ENCODE results near the gene SRSF10. TPM values are rescaled to one million over a fixed set of nuclear protein-coding genes. Genes with fewer than 3 reads are reported as not detected.

The SRSF10 gene
- polyA plus RNA-seq, 10 donors: 92.2 to 147 (median 121) TPM

Other genes with a start within 250 kb of the SRSF10 start
- 10 to 100 TPM; 24.3 to 34.9 (median 29.2) TPM for gene ELOA, start 236.9 kb downstream of the SRSF10 start, polyA plus RNA-seq (ENCODE audit: insufficient read length in 10 of 10)
- gene PITHD1, start 201.9 kb downstream of the SRSF10 start, polyA plus RNA-seq (ENCODE audit: insufficient read length in 10 of 10): 10 to 100 TPM; 34.6 to 43.7 (median 37.8) TPM
- 10 to 100 TPM; 26.3 to 43.4 (median 30.5) TPM for gene LYPLA2, start 189.2 kb downstream of the SRSF10 start, polyA plus RNA-seq (ENCODE audit: insufficient read length in 10 of 10)
- 10 to 100 TPM; 16.1 to 23.6 (median 19.9) TPM for gene GALE, start 179.6 kb downstream of the SRSF10 start, polyA plus RNA-seq (ENCODE audit: insufficient read length in 10 of 10)
- 10 to 100 TPM; 19.3 to 24.5 (median 22.9) TPM for gene HMGCL, start 154.9 kb downstream of the SRSF10 start, polyA plus RNA-seq (ENCODE audit: insufficient read length in 10 of 10)
- gene FUCA1, start 112.0 kb downstream of the SRSF10 start, polyA plus RNA-seq (ENCODE audit: insufficient read length in 10 of 10): 10 to 100 TPM; 11.2 to 20.8 (median 14.0) TPM
- gene CNR2, start 67.0 kb downstream of the SRSF10 start, polyA plus RNA-seq (ENCODE audit: insufficient read length in 10 of 10): under 1 TPM in 9 of 10 donors, not detected in 1; 0.03 to 0.18 (median 0.06) TPM
- 100 to 1,000 TPM in 7 of 10 donors, 10 to 100 TPM in 3; 96.5 to 144 (median 104) TPM for gene PNRC2, start 20.5 kb downstream of the SRSF10 start, polyA plus RNA-seq (ENCODE audit: insufficient read length in 10 of 10)
- 100 to 1,000 TPM; 221 to 445 (median 363) TPM for gene MYOM3, start 131.8 kb upstream of the SRSF10 start, polyA plus RNA-seq (ENCODE audit: insufficient read length in 10 of 10)
- gene IL22RA1, start 162.8 kb upstream of the SRSF10 start, polyA plus RNA-seq (ENCODE audit: insufficient read length in 10 of 10): 1 to 10 TPM in 2 of 10 donors, under 1 TPM in 4, not detected in 4; 0.04 to 2.2 (median 0.11) TPM
- 1 to 10 TPM in 2 of 10 donors, under 1 TPM in 8; 0.08 to 1.6 (median 0.14) TPM for gene IFNLR1, start 207.0 kb upstream of the SRSF10 start, polyA plus RNA-seq (ENCODE audit: insufficient read length in 10 of 10)

Data from muscle of back (tissue), 10 donors.